ENCODE measurements around the gene RECQL.
"Not testable (repeated sequence)": the region's sequence is repeated elsewhere in the genome, so short reads cannot be mapped to it uniquely, and the experiment has no call there.

The RECQL gene

GRCh38 chr12:21419009-21419699 is 82.3 kb downstream of the RECQL start:
- DNase-seq (ENCODE audit: low read depth) = not testable (repeated sequence)

Data from stimulated activated CD8-positive, alpha-beta memory T cell treated with anti-CD3 and anti-CD28 coated beads, Interleukin-4, amount 100 ng/mL, for 24 hours (primary cell).